A549 (cell line): ENCODE results near the gene LMO1. TPM values are rescaled to one million over a fixed set of nuclear protein-coding genes. Genes with fewer than 3 reads are reported as not detected.

Experiments
- ATAC-seq, 2 experiments: fragments of 200-7000 bp in 1 of 2; fragments of >200 bp in 1 of 2; cut with Nextera tagmentation in 1 of 2; cut with Tn5 transposase in 1 of 2; 3 replicates each; pipeline versions ENCODE4 v1.8.0 to v1.9.1; 2018 to 2020; ENCODE audit warnings: mild to moderate bottlenecking in 1 of 2, moderate library complexity in 1 of 2
- CTCF ChIA-PET: fragments of 300-600 bp; sonication (Branson Sonifier 250); formaldehyde crosslinking; extraction: SDS; loops from one replicate; lab custom pipeline; 2021; ENCODE audit warnings: antibody characterized with exemption, inconsistent platforms; lab: Yijun Ruan, JAX
- POLR2A ChIA-PET: fragments of 350-600 bp; formaldehyde crosslinking; extraction: SDS; loops from one replicate; lab custom pipeline; 2021; ENCODE audit warnings: antibody characterized with exemption, inconsistent platforms; lab: Yijun Ruan, JAX
- DNase-seq, 2 experiments: peaks; one replicate each; pipeline versions ENCODE4 v3.0.0 to v3.0.0-alpha.2; 2011 to 2016; ENCODE audit warnings: low read depth in 1 of 2, low spot score in 1 of 2
- FAIRE-seq: peaks from 2 replicates; lab custom pipeline; 2011; peaks lifted over from hg19 to GRCh38; lab: Jason Lieb, UNC
- H3K27ac ChIP-seq, 2 experiments: fragments of >200 bp; sonication (Bioruptor Twin); formaldehyde crosslinking; 3 replicates each; pipeline ENCODE4 v1.5.1; 2016 to 2017
- H3K4me1 ChIP-seq: fragments of >200 bp; sonication (Bioruptor Twin); formaldehyde crosslinking; 3 replicates; pipeline ENCODE4 v1.6.1; 2016
- H3K4me2 ChIP-seq: fragments of >200 bp; sonication (Bioruptor Twin); formaldehyde crosslinking; 3 replicates; pipeline ENCODE4 v1.6.1; 2016
- H3K4me3 ChIP-seq: fragments of >200 bp; sonication (Bioruptor Twin); formaldehyde crosslinking; 3 replicates; pipeline ENCODE4 v1.5.1; 2016
- H3K9me3 ChIP-seq: fragments of >200 bp; sonication (Bioruptor Twin); formaldehyde crosslinking; 3 replicates; pipeline ENCODE4 v1.6.1; 2016
- BCL3 ChIP-seq: fragments of >200 bp; sonication (Bioruptor Twin); formaldehyde crosslinking; IDR thresholded peaks from 3 replicates; pipeline ENCODE4 v1.6.1; 2016
- BHLHE40 ChIP-seq: IDR thresholded peaks from 2 replicates; pipeline ENCODE4 v1.6.1; 2012; ENCODE audit warnings: low read depth, low read length, inconsistent platforms
- CBX2 ChIP-seq: fragments of 200-600 bp; sonication (generic); IDR thresholded peaks from 2 replicates; pipeline ENCODE4 v1.6.1; 2016; ENCODE audit warnings: low read depth, mild to moderate bottlenecking, borderline replicate concordance
- CBX8 ChIP-seq: fragments of 200-600 bp; sonication (generic); IDR thresholded peaks from 2 replicates; pipeline ENCODE4 v1.6.1; 2016
- CEBPB ChIP-seq, 2 experiments: fragments of >200 bp in 1 of 2; sonication (Bioruptor Twin) in 1 of 2; formaldehyde crosslinking in 1 of 2; IDR thresholded peaks; 2 replicates each; pipeline ENCODE4 v1.6.1; 2012 to 2016
- E2F6 ChIP-seq: IDR thresholded peaks from 2 replicates; pipeline ENCODE4 v1.6.1; 2012; ENCODE audit warnings: low read depth, borderline replicate concordance
- EHF ChIP-seq: fragments of 250-450 bp; sonication (Bioruptor Pico); IDR thresholded peaks from 2 replicates; pipeline ENCODE4 v1.5.0; 2020; ENCODE audit warnings: mild to moderate bottlenecking
- EP300 ChIP-seq, 2 experiments: fragments of >200 bp; sonication (Bioruptor Twin); formaldehyde crosslinking; IDR thresholded peaks; 2 replicates in 1 of 2; 3 replicates in 1 of 2; pipeline ENCODE4 v1.6.1; 2016 to 2017
- ESRRA ChIP-seq: fragments of 150-350 bp; IDR thresholded peaks from 2 replicates; pipeline ENCODE4 v1.6.1; 2014; ENCODE audit warnings: mild to moderate bottlenecking, low read length, borderline replicate concordance
- FOSB ChIP-seq: fragments of 250-450 bp; sonication (Bioruptor Pico); IDR thresholded peaks from 2 replicates; pipeline ENCODE4 v1.5.0; 2020; ENCODE audit warnings: mild to moderate bottlenecking, moderate library complexity
- HOXB13 ChIP-seq: fragments of 250-450 bp; sonication (Bioruptor Pico); IDR thresholded peaks from 2 replicates; pipeline ENCODE4 v1.5.0; 2020; ENCODE audit warnings: low read depth, mild to moderate bottlenecking, moderate library complexity
- HOXB5 ChIP-seq: fragments of 250-450 bp; sonication (Bioruptor Pico); IDR thresholded peaks from 2 replicates; pipeline ENCODE4 v1.5.0; 2020; ENCODE audit warnings: mild to moderate bottlenecking, moderate library complexity
- JUN ChIP-seq, 2 experiments: fragments of >200 bp; sonication (Bioruptor Twin); formaldehyde crosslinking; IDR thresholded peaks; 2 replicates in 1 of 2; 3 replicates in 1 of 2; pipeline ENCODE4 v1.6.1; 2016 to 2017
- JUNB ChIP-seq: fragments of >200 bp; sonication (Bioruptor Twin); formaldehyde crosslinking; IDR thresholded peaks from 2 replicates; pipeline ENCODE4 v1.6.1; 2016
- KDM1A ChIP-seq: fragments of 200-600 bp; sonication (generic); IDR thresholded peaks from 2 replicates; pipeline ENCODE4 v1.6.1; 2016; ENCODE audit warnings: low read depth, mild to moderate bottlenecking
- KDM5A ChIP-seq: fragments of 200-600 bp; sonication (generic); IDR thresholded peaks from 2 replicates; pipeline ENCODE4 v1.6.1; 2016; ENCODE audit warnings: antibody characterized with exemption, mild to moderate bottlenecking
- MAZ ChIP-seq: fragments of 150-350 bp; IDR thresholded peaks from 2 replicates; pipeline ENCODE4 v1.6.1; 2014; ENCODE audit warnings: antibody characterized with exemption, low read depth, low read length, borderline replicate concordance
- MYC ChIP-seq: IDR thresholded peaks from 2 replicates; pipeline ENCODE4 v1.6.1; 2012; ENCODE audit warnings: mild to moderate bottlenecking, inconsistent platforms, low read length, improper control_type of control experiment, borderline replicate concordance
- NPAS2 ChIP-seq: fragments of 250-450 bp; sonication (Bioruptor Pico); IDR thresholded peaks from 2 replicates; pipeline ENCODE4 v1.8.0; 2022; ENCODE audit warnings: mild to moderate bottlenecking, moderate library complexity, borderline replicate concordance
- NR3C1 ChIP-seq: fragments of >200 bp; sonication (Bioruptor Twin); formaldehyde crosslinking; IDR thresholded peaks from 3 replicates; pipeline ENCODE4 v1.6.1; 2017
- POLR2A ChIP-seq: IDR thresholded peaks from 2 replicates; pipeline ENCODE4 v1.6.1; 2012; ENCODE audit warnings: mild to moderate bottlenecking, low read length
- POLR2AphosphoS2 ChIP-seq: conservative IDR thresholded peaks from 2 replicates; pipeline ENCODE4 v1.6.1; 2012; ENCODE audit warnings: low read length, improper control_type of control experiment, inconsistent platforms
- RARB ChIP-seq: fragments of 250-450 bp; sonication (Bioruptor Pico); IDR thresholded peaks from 2 replicates; pipeline ENCODE4 v1.8.0; 2021; ENCODE audit warnings: mild to moderate bottlenecking, moderate library complexity
- RFX5 ChIP-seq: fragments of 450-650 bp; IDR thresholded peaks from 2 replicates; pipeline ENCODE4 v1.7.1; 2014; ENCODE audit warnings: antibody characterized with exemption, mild to moderate bottlenecking, moderate library complexity
- SMC3 ChIP-seq: fragments of >200 bp; sonication (Bioruptor Twin); formaldehyde crosslinking; IDR thresholded peaks from 3 replicates; pipeline ENCODE4 v1.6.1; 2018; ENCODE audit warnings: inconsistent platforms
- SREBF2 ChIP-seq: fragments of 450-650 bp; IDR thresholded peaks from 2 replicates; pipeline ENCODE4 v1.6.1; 2014; ENCODE audit warnings: mild to moderate bottlenecking, moderate library complexity
- TFCP2L1 ChIP-seq: fragments of 250-450 bp; sonication (Bioruptor Pico); IDR thresholded peaks from 2 replicates; pipeline ENCODE4 v1.5.0; 2021; ENCODE audit warnings: mild to moderate bottlenecking
- USF2 ChIP-seq: fragments of 450-650 bp; IDR thresholded peaks from 2 replicates; pipeline ENCODE4 v1.6.1; 2014; ENCODE audit warnings: antibody characterized with exemption
- ZC3H11A ChIP-seq: fragments of 450-650 bp; IDR thresholded peaks from 2 replicates; pipeline ENCODE4 v1.6.1; 2014; ENCODE audit warnings: antibody characterized with exemption, mild to moderate bottlenecking
- ZNF302 ChIP-seq: fragments of 250-450 bp; sonication (Bioruptor Pico); IDR thresholded peaks from 2 replicates; pipeline ENCODE4 v1.9.0; 2021; ENCODE audit warnings: inconsistent platforms, mild to moderate bottlenecking, moderate library complexity
- ZSCAN20 ChIP-seq: fragments of 250-450 bp; sonication (Bioruptor Pico); IDR thresholded peaks from 2 replicates; pipeline ENCODE4 v1.8.0; 2022; ENCODE audit warnings: mild to moderate bottlenecking, moderate library complexity
- WGBS: methylation state at CpG from one replicate; pipeline ENCODE4 v1.1.6; 2017; ENCODE audit errors: missing lambda C conversion rate; 5-methylcytosine and 5-hydroxymethylcytosine counted together
- polyA plus RNA-seq, 4 experiments: library from polyadenylated mRNA; depleted of rRNA in 3 of 4; stranded (reverse); fragments of >200 nt; fragmentation: RNase III in 1 of 4; extraction: RNeasy Plus Mini Kit Qiagen cat#74134 plus additional on column Dnase treatment in 1 of 4; gene quantifications; 2 replicates in 3 of 4; 3 replicates in 1 of 4; pipeline ENCODE4 v1.2.3, GENCODE V29; 2011 to 2017

The LMO1 gene
- polyA plus RNA-seq, 2 of the 4 experiments (the other 2 are of a cell fraction) = 0.18 to 2.7 TPM

- TF ChIP-seq SMC3 (no peak), EP300 (IDR thresholded peaks at IDR 0.05) (no peak), MYC (no peak), EHF (CRISPR knock-in tag) (no peak), BHLHE40 (no peak), CEBPB (IDR thresholded peaks at IDR 0.05) (no peak), ESRRA (no peak), KDM1A (no peak), RFX5 (no peak), JUN (IDR thresholded peaks at IDR 0.05) (no peak), CBX8 (no peak), HOXB5 (CRISPR knock-in tag) (no peak), POLR2AphosphoS2 (no peak), NR3C1 (no peak), ZSCAN20 (CRISPR knock-in tag) (no peak), KDM5A (no peak)
- Histone ChIP-seq H3K4me1 (no peaks in the 10 kb centered on the region), H3K27ac (no peak overlapping the region), H3K4me3 (no peak overlapping the region), H3K4me2 (no peak overlapping the region), H3K9me3 (no peaks in the 10 kb centered on the region)
- 69% methylated on average over 6 of the region's 8 CpGs for WGBS
- FAIRE-seq (no peak), DNase-seq (no peak), ATAC-seq (no peak)
- CTCF ChIA-PET = interaction anchor here (2.5 to 7.6 kb wide), 2 partner anchors 11 to 14 kb away, joined by 12 to 70 read pairs; no protein-coding TSS in a partner anchor
- POLR2A ChIA-PET = no interaction called here
These were observed 58.1 kb downstream of the LMO1 start for GRCh38 chr11:8205566-8205965.

- no peak overlapping the region for H3K4me2 ChIP-seq
- H3K9me3 ChIP-seq = no peaks in the 10 kb centered on the region
- H3K4me3 ChIP-seq = no peak overlapping the region
- CTCF ChIA-PET = interaction anchor here (1.1 to 7.6 kb wide), 6 partner anchors 10 to 362 kb away, joined by 3 to 70 read pairs (median 8); partner anchors contain the start of gene LMO1
- no peaks in the 10 kb centered on the region for H3K4me1 ChIP-seq
- 24% methylated on average over 5 of the region's 5 CpGs for WGBS
- POLR2A ChIA-PET = no interaction called here
- no peak overlapping the region for H3K27ac ChIP-seq
- ATAC-seq = no peak
- no peak for DNase-seq
- no peak for TF ChIP-seq SREBF2
- no peak for TF ChIP-seq ZNF302 (CRISPR knock-in tag)
- no peak for TF ChIP-seq USF2
- no peak for TF ChIP-seq BHLHE40
- TF ChIP-seq RARB (CRISPR knock-in tag) = no peak
- TF ChIP-seq MYC = no peak
- no peak for TF ChIP-seq ZC3H11A
- no peak for TF ChIP-seq TFCP2L1
- no peak for TF ChIP-seq ESRRA
- no peak for TF ChIP-seq FOSB (CRISPR knock-in tag)
- TF ChIP-seq KDM5A = no peak
- no peak for TF ChIP-seq MAZ
- no peak for TF ChIP-seq POLR2A
- TF ChIP-seq RFX5 = no peak
- TF ChIP-seq JUNB = no peak
- no peak for TF ChIP-seq HOXB13
- TF ChIP-seq, all 56 proteins: peak for 0
- FAIRE-seq = no peak
These were observed 59.1 kb downstream of the LMO1 start for GRCh38 chr11:8204596-8204995.

GRCh38 chr11:8204025-8204424, 59.7 kb downstream of the LMO1 start:
- 47% methylated on average over 5 of the region's 5 CpGs for WGBS
- Histone ChIP-seq H3K4me1 (no peaks in the 10 kb centered on the region), H3K27ac (no peak overlapping the region), H3K4me2 (no peak overlapping the region), H3K9me3 (no peaks in the 10 kb centered on the region)
- POLR2A ChIA-PET = no interaction called here
- DNase-seq (no peak), ATAC-seq (no peak), FAIRE-seq (no peak)
- TF ChIP-seq CBX2 = no peak
- no peak for TF ChIP-seq BCL3
- no peak for TF ChIP-seq E2F6
- TF ChIP-seq KDM1A = no peak
- no peak for TF ChIP-seq NPAS2 (CRISPR knock-in tag)
- TF ChIP-seq EP300 (IDR thresholded peaks at IDR 0.05) = no peak
- TF ChIP-seq ZNF302 (CRISPR knock-in tag) = no peak
- TF ChIP-seq, all 56 proteins: peak for 0
- CTCF ChIA-PET = interaction anchor here (1.1 to 7.6 kb wide), 8 partner anchors 10 to 363 kb away, joined by 3 to 70 read pairs (median 5); partner anchors contain the start of gene LMO1
- no peak overlapping the region for H3K4me3 ChIP-seq
